HEK293 (cell line): Measurements from ENCODE around the gene MVB12B.

Source experiments
- SP2 ChIP-seq: fragments of 450-650 bp; formaldehyde crosslinking; IDR thresholded peaks from 2 replicates; pipeline ENCODE4 v1.5.1; 2016; ENCODE audit warnings: missing biosample characterization, missing genetic modification characterization
- TCF7L2 ChIP-seq: IDR thresholded peaks from 2 replicates; pipeline ENCODE4 v1.6.1; 2011; ENCODE audit warnings: low read depth, mild to moderate bottlenecking, inconsistent platforms, low read length, moderate library complexity, borderline replicate concordance
- ZBTB7A ChIP-seq: fragments of 450-650 bp; formaldehyde crosslinking; IDR thresholded peaks from 2 replicates; pipeline ENCODE4 v1.5.1; 2016; ENCODE audit warnings: low read depth, missing biosample characterization, missing genetic modification characterization
- ZNF146 ChIP-seq: fragments of 450-650 bp; formaldehyde crosslinking; IDR thresholded peaks from 2 replicates; pipeline ENCODE4 v1.5.1; 2016; ENCODE audit warnings: missing biosample characterization, missing genetic modification characterization
- ZNF23 ChIP-seq: fragments of 450-650 bp; formaldehyde crosslinking; IDR thresholded peaks from 2 replicates; pipeline ENCODE4 v1.5.1; 2016; ENCODE audit warnings: missing biosample characterization, missing genetic modification characterization, borderline replicate concordance
- ZNF707 ChIP-seq: fragments of 450-650 bp; formaldehyde crosslinking; IDR thresholded peaks from 2 replicates; pipeline ENCODE4 v1.5.1; 2016; ENCODE audit warnings: missing biosample characterization, missing genetic modification characterization
- TF ChIP-seq, protein P1 (sequence below): fragments of 450-650 bp; formaldehyde crosslinking; IDR thresholded peaks from 2 replicates; pipeline ENCODE4 v1.5.1; 2016; ENCODE audit warnings: missing biosample characterization, missing genetic modification characterization
- TF ChIP-seq, protein P2 (sequence below): fragments of 450-650 bp; formaldehyde crosslinking; optimal IDR thresholded peaks from 2 replicates; pipeline ENCODE3; 2016; ENCODE audit warnings: missing biosample characterization, mild to moderate bottlenecking, missing genetic modification characterization
- TF ChIP-seq, protein P3 (sequence below): sonication (generic); formaldehyde crosslinking; IDR thresholded peaks from 2 replicates; pipeline ENCODE4 v1.8.1; 2022; ENCODE audit warnings: mild to moderate bottlenecking, moderate library complexity, missing genetic modification reagents

DNA sequence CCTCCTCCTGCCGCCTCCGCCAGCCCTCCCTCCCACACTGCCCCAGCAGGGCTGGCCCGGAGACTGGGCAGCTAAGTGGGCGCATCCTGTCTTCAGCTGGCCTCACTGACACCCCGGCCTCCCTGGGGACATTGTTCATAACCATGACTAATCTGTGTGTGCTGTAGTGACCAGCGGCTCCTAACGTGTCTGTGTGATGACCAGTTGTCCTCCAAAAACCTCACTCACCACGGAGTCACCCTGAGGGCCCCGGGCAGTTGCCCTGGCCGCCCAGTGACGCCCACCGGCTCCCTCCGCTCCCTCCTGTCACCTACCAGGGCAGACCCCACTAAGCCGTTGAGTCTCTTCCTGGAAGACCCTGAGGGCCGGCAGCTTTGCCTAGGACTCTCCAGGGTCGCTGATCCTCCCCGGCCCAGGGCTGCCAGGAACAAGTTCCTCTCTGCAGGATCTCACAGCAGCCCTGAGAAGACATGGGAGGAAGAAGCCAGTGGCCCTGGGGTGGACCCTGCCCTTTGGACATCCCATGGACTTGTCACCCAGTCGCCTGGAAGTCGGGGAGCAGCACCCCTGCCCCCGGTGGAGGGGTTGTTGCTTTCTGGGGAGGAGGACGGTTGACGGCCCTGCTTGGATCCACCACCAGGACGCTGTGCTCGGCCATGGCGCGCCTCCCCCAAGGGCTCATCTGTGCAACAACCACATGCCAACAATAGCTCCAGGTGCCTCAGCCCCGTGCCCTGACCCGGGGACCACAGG lies 176.9 kb downstream of the MVB12B start:
- TF ChIP-seq, protein P1, sequence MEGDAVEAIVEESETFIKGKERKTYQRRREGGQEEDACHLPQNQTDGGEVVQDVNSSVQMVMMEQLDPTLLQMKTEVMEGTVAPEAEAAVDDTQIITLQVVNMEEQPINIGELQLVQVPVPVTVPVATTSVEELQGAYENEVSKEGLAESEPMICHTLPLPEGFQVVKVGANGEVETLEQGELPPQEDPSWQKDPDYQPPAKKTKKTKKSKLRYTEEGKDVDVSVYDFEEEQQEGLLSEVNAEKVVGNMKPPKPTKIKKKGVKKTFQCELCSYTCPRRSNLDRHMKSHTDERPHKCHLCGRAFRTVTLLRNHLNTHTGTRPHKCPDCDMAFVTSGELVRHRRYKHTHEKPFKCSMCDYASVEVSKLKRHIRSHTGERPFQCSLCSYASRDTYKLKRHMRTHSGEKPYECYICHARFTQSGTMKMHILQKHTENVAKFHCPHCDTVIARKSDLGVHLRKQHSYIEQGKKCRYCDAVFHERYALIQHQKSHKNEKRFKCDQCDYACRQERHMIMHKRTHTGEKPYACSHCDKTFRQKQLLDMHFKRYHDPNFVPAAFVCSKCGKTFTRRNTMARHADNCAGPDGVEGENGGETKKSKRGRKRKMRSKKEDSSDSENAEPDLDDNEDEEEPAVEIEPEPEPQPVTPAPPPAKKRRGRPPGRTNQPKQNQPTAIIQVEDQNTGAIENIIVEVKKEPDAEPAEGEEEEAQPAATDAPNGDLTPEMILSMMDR: no peak
- TF ChIP-seq, protein P2, sequence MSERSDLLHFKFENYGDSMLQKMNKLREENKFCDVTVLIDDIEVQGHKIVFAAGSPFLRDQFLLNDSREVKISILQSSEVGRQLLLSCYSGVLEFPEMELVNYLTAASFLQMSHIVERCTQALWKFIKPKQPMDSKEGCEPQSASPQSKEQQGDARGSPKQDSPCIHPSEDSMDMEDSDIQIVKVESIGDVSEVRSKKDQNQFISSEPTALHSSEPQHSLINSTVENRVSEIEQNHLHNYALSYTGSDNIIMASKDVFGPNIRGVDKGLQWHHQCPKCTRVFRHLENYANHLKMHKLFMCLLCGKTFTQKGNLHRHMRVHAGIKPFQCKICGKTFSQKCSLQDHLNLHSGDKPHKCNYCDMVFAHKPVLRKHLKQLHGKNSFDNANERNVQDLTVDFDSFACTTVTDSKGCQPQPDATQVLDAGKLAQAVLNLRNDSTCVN (tag by site-specific recombination): no peak
- TF ChIP-seq ZNF146 (tag by site-specific recombination) (no peak), ZNF707 (no peak), ZBTB7A (tag by site-specific recombination) (no peak), TCF7L2 (no peak), SP2 (no peak), ZNF23 (tag by site-specific recombination) (no peak)
- TF ChIP-seq, protein P3, sequence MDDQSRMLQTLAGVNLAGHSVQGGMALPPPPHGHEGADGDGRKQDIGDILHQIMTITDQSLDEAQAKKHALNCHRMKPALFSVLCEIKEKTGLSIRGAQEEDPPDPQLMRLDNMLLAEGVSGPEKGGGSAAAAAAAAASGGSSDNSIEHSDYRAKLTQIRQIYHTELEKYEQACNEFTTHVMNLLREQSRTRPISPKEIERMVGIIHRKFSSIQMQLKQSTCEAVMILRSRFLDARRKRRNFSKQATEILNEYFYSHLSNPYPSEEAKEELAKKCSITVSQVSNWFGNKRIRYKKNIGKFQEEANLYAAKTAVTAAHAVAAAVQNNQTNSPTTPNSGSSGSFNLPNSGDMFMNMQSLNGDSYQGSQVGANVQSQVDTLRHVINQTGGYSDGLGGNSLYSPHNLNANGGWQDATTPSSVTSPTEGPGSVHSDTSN: no peak
